RWPE2 (cell line): ENCODE data around the gene KRT4.
"Not testable (repeated sequence)": the region's sequence is repeated elsewhere in the genome, so short reads cannot be mapped to it uniquely, and the experiment has no call there.

ENCODE experiments used
- ATAC-seq: fragments of 200-7000 bp; cut with Tn5 transposase; 3 replicates; pipeline ENCODE4 v1.9.1; 2021; ENCODE audit warnings: low read depth
- DNase-seq: peaks from one replicate; pipeline ENCODE4 v3.0.0-alpha.2; 2020; ENCODE audit warnings: low spot score
- H3K27ac ChIP-seq: fragments of 450-650 bp; 2 replicates; pipeline ENCODE4 v1.5.1; 2017; ENCODE audit warnings: mild to moderate bottlenecking; ENCODE audit not compliant: poor library complexity, severe bottlenecking
- H3K27me3 ChIP-seq: fragments of 250-450 bp; sonication (Bioruptor Pico); 2 replicates; pipeline ENCODE4 v1.5.1; 2021; ENCODE audit warnings: mild to moderate bottlenecking, moderate library complexity; ENCODE audit not compliant: insufficient read depth, poor library complexity, severe bottlenecking
- H3K36me3 ChIP-seq: fragments of 250-450 bp; sonication (Bioruptor Pico); 2 replicates; pipeline ENCODE4 v1.5.1; 2020; ENCODE audit warnings: low read depth, mild to moderate bottlenecking, moderate library complexity
- H3K4me1 ChIP-seq: fragments of 250-450 bp; sonication (Bioruptor Pico); 2 replicates; pipeline ENCODE4 v1.5.1; 2021; ENCODE audit warnings: mild to moderate bottlenecking, moderate library complexity; ENCODE audit not compliant: insufficient read depth, poor library complexity, severe bottlenecking
- H3K4me3 ChIP-seq: fragments of 250-450 bp; sonication (Bioruptor Pico); 2 replicates; pipeline ENCODE4 v1.5.1; 2021; ENCODE audit warnings: mild to moderate bottlenecking, moderate library complexity; ENCODE audit not compliant: severe bottlenecking
- H3K9me3 ChIP-seq: fragments of 250-450 bp; sonication (Bioruptor Pico); 2 replicates; pipeline ENCODE4 v1.5.1; 2021; ENCODE audit warnings: mild to moderate bottlenecking, moderate library complexity; ENCODE audit not compliant: severe bottlenecking
- TF ChIP-seq, protein P1 (sequence below): fragments of 450-650 bp; IDR thresholded peaks from one replicate; pipeline ENCODE4 v1.5.1; 2017; ENCODE audit warnings: mild to moderate bottlenecking, moderate library complexity; ENCODE audit not compliant: poor library complexity, severe bottlenecking

Gene KRT4

DNA sequence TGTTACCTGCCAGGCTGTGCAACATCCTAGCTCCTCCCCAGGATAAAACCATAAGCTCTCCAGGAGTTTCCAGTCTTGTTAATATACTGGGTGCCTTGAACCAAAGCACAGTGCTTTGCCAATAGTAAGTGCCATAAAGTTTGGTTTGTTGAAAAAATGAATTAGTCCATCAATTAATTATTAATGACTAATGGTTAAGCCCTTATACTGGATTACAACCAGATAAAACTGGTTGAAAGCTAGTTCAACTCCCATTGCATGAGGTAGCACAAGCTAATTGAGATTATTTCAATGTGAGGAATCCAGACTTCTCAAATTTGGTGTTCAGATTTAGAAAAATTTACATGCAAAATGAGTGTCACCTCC, 16.4 kb downstream of the KRT4 start:
- H3K4me1 ChIP-seq, result peaks cover 27% of the 10 kb centered on the region
- no peaks in the 10 kb centered on the region for H3K27me3 ChIP-seq

DNA sequence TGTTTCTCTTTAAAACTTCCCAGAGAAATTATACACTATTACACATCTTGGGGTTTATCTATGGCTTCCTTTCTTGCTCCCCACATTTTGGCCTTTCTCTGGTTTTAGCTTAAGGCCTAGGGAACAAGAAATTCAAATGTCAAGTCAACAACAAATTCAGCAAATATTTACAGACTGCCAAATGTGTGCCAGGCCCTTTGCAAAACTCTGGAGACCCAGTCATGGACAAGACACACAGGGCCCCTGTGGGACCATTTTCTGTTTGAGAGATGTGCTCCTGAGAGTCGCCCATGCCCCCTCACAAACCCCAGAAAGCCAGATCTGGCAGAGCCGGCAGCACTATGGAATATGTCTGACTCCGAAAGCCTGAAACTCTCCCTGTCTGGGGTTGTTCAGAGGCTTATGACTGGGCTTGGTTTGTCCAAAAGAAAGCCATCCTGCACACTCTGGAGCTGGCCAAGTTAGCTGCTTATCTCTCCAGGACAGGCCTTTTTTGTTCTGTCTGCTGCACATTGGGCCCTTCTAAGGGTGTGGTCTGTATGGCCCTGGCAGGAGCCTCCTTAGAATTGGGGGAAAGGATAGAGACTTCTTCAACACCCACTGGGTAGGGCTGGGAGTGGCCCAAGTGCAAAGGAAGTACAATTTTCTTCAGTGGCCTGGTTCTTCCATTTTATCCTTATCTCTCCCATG, 16.9 kb downstream of the KRT4 start:
- no peaks in the 10 kb centered on the region for H3K9me3 ChIP-seq
- DNase-seq (no peak), ATAC-seq (no peak)
- no peaks in the 10 kb centered on the region for H3K36me3 ChIP-seq
- H3K4me1 ChIP-seq, result peaks cover 27% of the 10 kb centered on the region
- no peak overlapping the region for H3K4me3 ChIP-seq
- TF ChIP-seq, protein P1, sequence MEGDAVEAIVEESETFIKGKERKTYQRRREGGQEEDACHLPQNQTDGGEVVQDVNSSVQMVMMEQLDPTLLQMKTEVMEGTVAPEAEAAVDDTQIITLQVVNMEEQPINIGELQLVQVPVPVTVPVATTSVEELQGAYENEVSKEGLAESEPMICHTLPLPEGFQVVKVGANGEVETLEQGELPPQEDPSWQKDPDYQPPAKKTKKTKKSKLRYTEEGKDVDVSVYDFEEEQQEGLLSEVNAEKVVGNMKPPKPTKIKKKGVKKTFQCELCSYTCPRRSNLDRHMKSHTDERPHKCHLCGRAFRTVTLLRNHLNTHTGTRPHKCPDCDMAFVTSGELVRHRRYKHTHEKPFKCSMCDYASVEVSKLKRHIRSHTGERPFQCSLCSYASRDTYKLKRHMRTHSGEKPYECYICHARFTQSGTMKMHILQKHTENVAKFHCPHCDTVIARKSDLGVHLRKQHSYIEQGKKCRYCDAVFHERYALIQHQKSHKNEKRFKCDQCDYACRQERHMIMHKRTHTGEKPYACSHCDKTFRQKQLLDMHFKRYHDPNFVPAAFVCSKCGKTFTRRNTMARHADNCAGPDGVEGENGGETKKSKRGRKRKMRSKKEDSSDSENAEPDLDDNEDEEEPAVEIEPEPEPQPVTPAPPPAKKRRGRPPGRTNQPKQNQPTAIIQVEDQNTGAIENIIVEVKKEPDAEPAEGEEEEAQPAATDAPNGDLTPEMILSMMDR, result no peak
- H3K27ac ChIP-seq, result no peak overlapping the region
- no peaks in the 10 kb centered on the region for H3K27me3 ChIP-seq

More for the DNA sequence above, 16.4 kb downstream of the KRT4 start:
- no peak for DNase-seq
- peak overlapping the region; percentile 66 for H3K27ac ChIP-seq
- H3K9me3 ChIP-seq, result no peaks in the 10 kb centered on the region
- H3K36me3 ChIP-seq, result no peaks in the 10 kb centered on the region
- no peak for ATAC-seq
- no peak overlapping the region for H3K4me3 ChIP-seq
- TF ChIP-seq, protein P1, result no peak

DNA sequence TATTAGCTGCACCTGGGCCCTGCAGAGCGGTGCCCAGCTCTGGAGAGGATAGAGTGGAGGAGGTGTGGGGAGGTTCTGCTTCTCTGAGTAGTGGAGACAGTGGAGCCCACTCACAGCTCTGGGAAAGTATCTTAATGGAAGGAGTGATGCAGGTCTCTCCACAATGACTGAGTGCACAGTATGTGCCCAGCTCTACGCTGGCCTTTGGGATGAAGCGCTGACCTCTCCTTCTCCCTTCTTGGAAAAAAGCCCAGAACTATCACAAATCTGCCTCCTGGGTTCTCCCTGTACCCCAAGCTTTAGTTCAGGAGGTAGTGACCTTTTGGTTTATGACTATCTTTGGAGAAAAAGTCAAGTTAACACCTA, 17.5 kb downstream of the KRT4 start:
- H3K9me3 ChIP-seq, result no peaks in the 10 kb centered on the region
- H3K4me1 ChIP-seq, result peaks cover 27% of the 10 kb centered on the region
- TF ChIP-seq, protein P1, result no peak
- no peak overlapping the region for H3K27ac ChIP-seq
- DNase-seq, result no peak
- H3K27me3 ChIP-seq, result no peaks in the 10 kb centered on the region
- no peak for ATAC-seq
- no peak overlapping the region for H3K4me3 ChIP-seq
- H3K36me3 ChIP-seq, result no peaks in the 10 kb centered on the region

DNA sequence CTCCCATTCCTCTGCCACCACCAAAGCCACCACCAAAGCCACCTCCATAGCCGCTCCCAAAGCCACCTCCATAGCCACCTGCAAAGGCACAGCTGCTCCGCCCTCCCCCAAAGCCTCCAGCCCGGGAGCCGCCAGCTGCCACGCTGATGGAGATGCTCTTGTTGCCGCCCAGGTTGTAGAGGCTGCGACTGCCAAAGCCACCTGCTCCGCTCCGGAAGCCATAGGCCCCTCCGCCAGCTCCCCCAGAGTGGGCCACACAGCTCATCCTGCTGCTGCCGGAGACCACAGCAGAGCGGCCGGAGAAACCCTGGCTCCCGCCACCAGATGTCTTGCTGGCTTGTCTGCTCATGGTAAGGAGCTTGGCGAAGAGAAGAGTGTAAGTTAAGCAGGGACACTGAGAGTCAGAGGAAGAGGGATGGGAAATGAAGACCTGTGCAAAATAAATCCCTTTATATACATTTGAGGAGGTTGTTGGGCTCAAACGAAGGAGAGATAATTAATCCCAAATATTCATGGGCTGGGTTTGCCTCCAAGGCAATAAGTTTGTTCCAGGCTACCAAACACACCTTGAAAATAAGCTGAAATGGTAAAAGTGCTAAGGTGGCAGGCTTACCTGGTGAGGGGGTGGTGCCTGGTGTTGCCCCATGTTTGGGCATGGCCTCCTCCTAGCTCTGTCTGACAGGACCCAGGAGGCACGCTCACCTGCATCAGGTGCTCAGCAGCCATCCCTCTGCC, 18.1 kb downstream of the KRT4 start, which contains the start of gene KRT3:
Gene KRT3, minus strand, starts transcription at position 424 of the 735 bp plus-strand sequence. Its CDS starts 75 bp downstream, at position 349.
- H3K4me3 ChIP-seq, result no peak within 1 kb of the TSS
- peaks cover 25% of the 10 kb centered on the region for H3K4me1 ChIP-seq
- no peaks in the 10 kb centered on the region for H3K36me3 ChIP-seq
- ATAC-seq (no peak), DNase-seq (no peak)
- H3K27me3 ChIP-seq, result no peaks in the 10 kb centered on the region
- H3K27ac ChIP-seq, result no peak within 1 kb of the TSS
- no peaks in the 10 kb centered on the region for H3K9me3 ChIP-seq
- TF ChIP-seq, protein P1, result no peak

DNA sequence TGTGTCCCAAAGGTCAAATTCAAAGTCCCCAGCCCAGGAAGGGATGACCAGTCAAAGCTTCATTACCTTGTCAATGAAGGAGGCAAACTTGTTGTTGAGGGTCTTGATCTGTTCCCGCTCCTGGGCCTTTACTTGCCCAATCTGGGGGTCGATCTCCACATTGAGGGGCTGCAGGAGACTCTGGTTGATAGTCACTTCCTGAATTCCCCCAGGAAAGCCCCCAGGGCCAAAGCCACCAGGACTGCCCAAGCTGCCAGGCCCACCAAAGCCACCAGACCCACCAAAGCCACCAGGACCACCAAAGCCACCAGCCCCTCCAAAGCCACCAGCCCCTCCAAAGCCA, 18.6 kb downstream of the KRT4 start:
- not testable (repeated sequence) for ATAC-seq, H3K27me3 ChIP-seq, H3K36me3 ChIP-seq, H3K27ac ChIP-seq, H3K9me3 ChIP-seq, H3K4me3 ChIP-seq, DNase-seq
- H3K4me1 ChIP-seq, result peaks cover 20% of the 10 kb centered on the region
